GM21423 (cell line): ENCODE measurements around the gene ARHGEF7.

Experiments
- ATAC-seq: cut with Tn5 transposase; IDR thresholded peaks from one replicate; pipeline ENCODE4 v1.9.1; 2021; ENCODE audit warnings: mild to moderate bottlenecking, moderate library complexity; ENCODE audit not compliant: unreplicated experiment

ARHGEF7 gene

GRCh38 chr13:111319998-111320911 lies 205.1 kb downstream of the ARHGEF7 start, which contains the start of gene TEX29:
TSS of gene TEX29 (plus strand) at chr13:111320642. CDS start at chr13:111320891, 249 bp downstream.
- no peak for ATAC-seq

- ATAC-seq: no peak
These were observed 207.1 kb downstream of the ARHGEF7 start for GRCh38 chr13:111322001-111322915.

GRCh38 chr13:111322916-111323331 lies 207.8 kb downstream of the ARHGEF7 start:
- no peak for ATAC-seq

GRCh38 chr13:111323549-111323948 lies 208.4 kb downstream of the ARHGEF7 start:
- ATAC-seq: no peak

- no peak for ATAC-seq
These were observed 209.0 kb downstream of the ARHGEF7 start for GRCh38 chr13:111323950-111324651.

- ATAC-seq: no peak
These were observed 209.6 kb downstream of the ARHGEF7 start for GRCh38 chr13:111324736-111325135.

GRCh38 chr13:111325146-111325890 lies 210.2 kb downstream of the ARHGEF7 start:
- ATAC-seq: no peak

GRCh38 chr13:111325941-111326620 lies 211.0 kb downstream of the ARHGEF7 start:
- ATAC-seq: no peak

GRCh38 chr13:111326621-111326965 lies 211.5 kb downstream of the ARHGEF7 start:
- no peak for ATAC-seq

GRCh38 chr13:111326981-111327642 lies 212.0 kb downstream of the ARHGEF7 start:
- ATAC-seq: no peak

GRCh38 chr13:111327730-111328573 lies 212.8 kb downstream of the ARHGEF7 start:
- ATAC-seq: no peak

GRCh38 chr13:111328574-111329410 lies 213.7 kb downstream of the ARHGEF7 start:
- no peak for ATAC-seq

GRCh38 chr13:111329641-111330040 lies 214.5 kb downstream of the ARHGEF7 start:
- no peak for ATAC-seq

- ATAC-seq: no peak
These were observed 215.0 kb downstream of the ARHGEF7 start for GRCh38 chr13:111330066-111330610.

GRCh38 chr13:111335298-111335697 lies 220.2 kb downstream of the ARHGEF7 start:
- ATAC-seq: no peak

GRCh38 chr13:111336666-111337065 lies 221.6 kb downstream of the ARHGEF7 start:
- ATAC-seq: no peak

GRCh38 chr13:111337206-111337605 lies 222.1 kb downstream of the ARHGEF7 start:
- no peak for ATAC-seq
